ENCODE data around the gene MARK1.

DNA sequence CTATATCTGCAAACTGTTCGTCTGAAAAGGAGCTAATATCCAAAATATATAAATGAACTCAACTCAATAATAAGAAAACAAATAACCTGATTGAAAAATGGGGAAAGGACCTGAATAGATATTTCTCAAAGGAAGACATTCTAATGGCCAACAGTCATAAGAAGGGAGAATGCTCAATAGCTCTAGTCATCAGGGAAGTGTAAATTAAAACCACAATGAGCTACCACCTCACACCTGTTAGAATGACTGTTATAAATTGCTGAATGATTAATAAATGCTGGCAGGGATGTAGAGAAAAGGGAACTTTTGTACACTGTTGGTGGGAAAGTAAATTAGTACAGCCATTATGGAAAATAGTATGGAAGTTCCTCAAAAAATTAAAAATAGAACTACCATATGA is 141.1 kb downstream of the MARK1 start:
- no peak for TF ChIP-seq EP300 (IDR thresholded peaks at IDR 0.05)
- TF ChIP-seq, protein P1, sequence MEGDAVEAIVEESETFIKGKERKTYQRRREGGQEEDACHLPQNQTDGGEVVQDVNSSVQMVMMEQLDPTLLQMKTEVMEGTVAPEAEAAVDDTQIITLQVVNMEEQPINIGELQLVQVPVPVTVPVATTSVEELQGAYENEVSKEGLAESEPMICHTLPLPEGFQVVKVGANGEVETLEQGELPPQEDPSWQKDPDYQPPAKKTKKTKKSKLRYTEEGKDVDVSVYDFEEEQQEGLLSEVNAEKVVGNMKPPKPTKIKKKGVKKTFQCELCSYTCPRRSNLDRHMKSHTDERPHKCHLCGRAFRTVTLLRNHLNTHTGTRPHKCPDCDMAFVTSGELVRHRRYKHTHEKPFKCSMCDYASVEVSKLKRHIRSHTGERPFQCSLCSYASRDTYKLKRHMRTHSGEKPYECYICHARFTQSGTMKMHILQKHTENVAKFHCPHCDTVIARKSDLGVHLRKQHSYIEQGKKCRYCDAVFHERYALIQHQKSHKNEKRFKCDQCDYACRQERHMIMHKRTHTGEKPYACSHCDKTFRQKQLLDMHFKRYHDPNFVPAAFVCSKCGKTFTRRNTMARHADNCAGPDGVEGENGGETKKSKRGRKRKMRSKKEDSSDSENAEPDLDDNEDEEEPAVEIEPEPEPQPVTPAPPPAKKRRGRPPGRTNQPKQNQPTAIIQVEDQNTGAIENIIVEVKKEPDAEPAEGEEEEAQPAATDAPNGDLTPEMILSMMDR (IDR thresholded peaks at IDR 0.05), result no peak

Data from tibial nerve (tissue), 4 donors.